Spleen (tissue), 13 donors: ENCODE results near the gene TTLL3. TPM values are rescaled to one million over a fixed set of nuclear protein-coding genes. Genes with fewer than 3 reads are reported as not detected.
A peak's percentile ranks its signal among the peaks of the same experiment; 100 is the strongest.

Source experiments
- DNase-seq: peaks from one replicate; pipeline ENCODE4 v3.0.0-alpha.2; 2020
- H3K27ac ChIP-seq, 8 donors: fragments of 200-600 bp; sonication (generic) in 7 of 8; 1 replicate in 4 of 8; 2 replicates in 4 of 8; pipeline versions ENCODE4 v1.5.0 to v1.8.0; 2016 to 2021; ENCODE audit warnings: inconsistent platforms in 4 of 8, mild to moderate bottlenecking in 4 of 8, moderate library complexity in 1 of 8
- H3K27me3 ChIP-seq, 7 donors: fragments of 200-600 bp; sonication (generic) in 6 of 7; replicated peaks in 1 of 7; 1 replicate in 4 of 7; 2 replicates in 3 of 7; pipeline versions ENCODE4 v1.5.0 to v1.8.0; 2016 to 2021; ENCODE audit warnings: inconsistent platforms in 3 of 7, mild to moderate bottlenecking in 1 of 7
- H3K36me3 ChIP-seq, 6 donors: fragments of 200-600 bp; sonication (generic) in 5 of 6; 1 replicate in 4 of 6; 2 replicates in 2 of 6; pipeline versions ENCODE4 v1.5.0 to v1.8.0; 2016 to 2021; ENCODE audit warnings: inconsistent platforms in 2 of 6
- H3K4me1 ChIP-seq, 6 donors: fragments of 200-600 bp; sonication (generic) in 5 of 6; 1 replicate in 3 of 6; 2 replicates in 3 of 6; pipeline versions ENCODE4 v1.5.0 to v1.8.0; 2016 to 2021; ENCODE audit warnings: inconsistent platforms in 3 of 6
- H3K4me3 ChIP-seq, 8 donors: fragments of 200-600 bp; sonication (generic) in 7 of 8; 1 replicate in 4 of 8; 2 replicates in 4 of 8; pipeline versions ENCODE4 v1.5.0 to v1.8.0; 2016 to 2021; ENCODE audit warnings: inconsistent platforms in 4 of 8, mild to moderate bottlenecking in 4 of 8, moderate library complexity in 2 of 8
- H3K9me3 ChIP-seq, 8 donors: fragments of 200-600 bp; sonication (generic) in 7 of 8; 1 replicate in 4 of 8; 2 replicates in 4 of 8; pipeline versions ENCODE4 v1.5.0 to v1.8.0; 2016 to 2021; ENCODE audit warnings: inconsistent platforms in 4 of 8
- CTCF ChIP-seq, 11 experiments: fragments of 200-600 bp in 7 of 11; fragments of 450-650 bp in 4 of 11; sonication (generic) in 4 of 11; IDR thresholded peaks in 8 of 11; conservative IDR thresholded peaks in 3 of 11; 1 replicate in 7 of 11; 2 replicates in 4 of 11; pipeline versions ENCODE4 v1.4.0 to v1.8.0; 2016 to 2021; ENCODE audit warnings: antibody characterized with exemption in 11 of 11, inconsistent platforms in 4 of 11, mild to moderate bottlenecking in 1 of 11
- POLR2A ChIP-seq, 3 donors: fragments of 450-650 bp; IDR thresholded peaks; one replicate each; pipeline ENCODE4 v1.5.1; 2017; ENCODE audit warnings: antibody characterized with exemption in 3 of 3, mild to moderate bottlenecking in 1 of 3
- POLR2AphosphoS5 ChIP-seq, 3 donors: sonication (generic); formaldehyde crosslinking; IDR thresholded peaks; one replicate each; pipeline ENCODE4 v1.5.1; 2017; ENCODE audit warnings: antibody characterized with exemption in 3 of 3
- WGBS, 5 donors: extraction: QIAGEN DNeasy Blood & Tissue Kit in 3 of 5; methylation state at CpG; one replicate each; pipeline versions ENCODE4 v1.1.5 to v1.1.7; 2013 to 2018; 5-methylcytosine and 5-hydroxymethylcytosine counted together
- intact Hi-C: fragments of 100-400 bp; cut with DNase I; formaldehyde crosslinking; loops from one replicate; pipeline ENCODE4 v1.15.0; 2023; ENCODE audit warnings: low total_unique reads
- long read RNA-seq, 2 donors: transcript quantifications; one replicate each; lab custom pipeline, GENCODE V29; 2026
- polyA plus RNA-seq, 3 donors: library from polyadenylated mRNA; stranded (reverse); fragments of 200-250 nt; gene quantifications; one replicate each; pipeline ENCODE4 v1.2.1, GENCODE V29; 2013
- total RNA-seq, 7 donors: library from RNA; depleted of rRNA in 3 of 7; stranded (reverse); fragments of >200 nt in 3 of 7; fragmentation: NEBNext Ultra II Directional in 4 of 7; extraction: Animal tissue kit (Norgen Biotek cat#: 25700) in 4 of 7; gene quantifications; one replicate each; pipeline versions ENCODE4 v1.1.0 to v1.2.1, GENCODE V29; 2016 to 2021
- donor health status: healthy with polysubstance abuse.
- donor health status: DM: no; HTN: no; CAD: no; lungs with moderate emphysema.
- donor health status: DM: no; HTN: no; CAD: no.
- donor health status: Bipolar disorder and iron deficiency.
- donor health status: healthy.
- donor health status: DM: no; HTN: no; CAD: no.
- donor health status: DM: yes; HTN: yes; CAD: no.

TTLL3 gene
- 100 to 1,000 TPM in 2 of 7 donors, 10 to 100 TPM in 5; 59.5 to 143 (median 78.9) TPM for total RNA-seq
- 10 to 100 TPM; 24.8 to 58.1 (median 47.3) TPM for polyA plus RNA-seq
- long read RNA-seq, donor 1, full-length matches to known transcripts: 4 of 19 reads
- long read RNA-seq, donor 1, partial matches to known transcripts: 0 of 19 reads
- long read RNA-seq, donor 1, other reads (novel, unspliced or antisense): 15 of 19 reads
- long read RNA-seq, donor 2, full-length matches to known transcripts: 2 of 22 reads
- long read RNA-seq, donor 2, partial matches to known transcripts: 10 of 22 reads
- long read RNA-seq, donor 2, other reads (novel, unspliced or antisense): 10 of 22 reads

GRCh38 chr3:9809615-9810432 is at the start of gene TTLL3:
TTLL3 (plus strand) TSS chr3:9810262; CDS start chr3:9810662, 400 bp downstream.
- peak; percentile 94 for DNase-seq
- peaks cover 0 to 76% (median 27%) of the 10 kb centered on the region in 6 donors for H3K36me3 ChIP-seq
- H3K4me3 ChIP-seq: peak within 1 kb of the TSS; percentile 53 to 86 (median 70)
- TF ChIP-seq CTCF (IDR thresholded peaks at IDR 0.05 in 8 of 11, conservative IDR thresholded peaks at IDR 0.05 in 3 of 11): no peak
- peak in 2 of 3 donors; percentile 3 to 47 for TF ChIP-seq POLR2A (IDR thresholded peaks at IDR 0.05)
- peak; percentile 76 to 90 (median 85) for TF ChIP-seq POLR2AphosphoS5 (IDR thresholded peaks at IDR 0.05)
- WGBS, 5 donors: 0 to 3% (median 1%) methylated on average over 31 to 76 of the region's 76 CpGs
- H3K4me1 ChIP-seq: peaks cover 4 to 58% (median 31%) of the 10 kb centered on the region in 6 donors
- no peaks in the 10 kb centered on the region for H3K9me3 ChIP-seq
- H3K27ac ChIP-seq: peak within 1 kb of the TSS; percentile 91 to 97 (median 94)
- intact Hi-C loops: no loop called here
- H3K27me3 ChIP-seq: no peaks in the 10 kb centered on the region

- Histone ChIP-seq H3K27ac (no peak overlapping the region), H3K36me3 (peaks cover 5 to 98% (median 46%) of the 10 kb centered on the region in 6 donors), H3K4me3 (no peak overlapping the region), H3K4me1 (peaks cover 0 to 7% (median under 1%) of the 10 kb centered on the region in 6 donors), H3K9me3 (no peaks in the 10 kb centered on the region), H3K27me3 (no peaks in the 10 kb centered on the region)
- DNase-seq: no peak
- TF ChIP-seq POLR2A (IDR thresholded peaks at IDR 0.05): no peak
- TF ChIP-seq POLR2AphosphoS5 (IDR thresholded peaks at IDR 0.05): no peak
- TF ChIP-seq CTCF (IDR thresholded peaks at IDR 0.05 in 8 of 11, conservative IDR thresholded peaks at IDR 0.05 in 3 of 11): no peak
- intact Hi-C loops: no loop called here
- WGBS, 5 donors: 93 to 95% (median 94%) methylated on average over 10 of the region's 10 CpGs
Measured at GRCh38 chr3:9760779-9761505, 49.1 kb upstream of the TTLL3 start.

- peaks cover 5 to 90% (median 36%) of the 10 kb centered on the region in 6 donors for H3K36me3 ChIP-seq
- WGBS, 5 donors: 89 to 98% (median 96%) methylated on average over 5 of the region's 5 CpGs
- H3K27ac ChIP-seq: no peak overlapping the region
- H3K4me3 ChIP-seq: no peak overlapping the region
- no peaks in the 10 kb centered on the region for H3K27me3 ChIP-seq
- H3K9me3 ChIP-seq: no peaks in the 10 kb centered on the region
- TF ChIP-seq CTCF (IDR thresholded peaks at IDR 0.05 in 8 of 11, conservative IDR thresholded peaks at IDR 0.05 in 3 of 11) (no peak), POLR2AphosphoS5 (IDR thresholded peaks at IDR 0.05) (no peak), POLR2A (IDR thresholded peaks at IDR 0.05) (no peak)
- intact Hi-C loops: no loop called here
- no peak for DNase-seq
- peaks cover 0 to 14% (median 4%) of the 10 kb centered on the region in 6 donors for H3K4me1 ChIP-seq
Measured at GRCh38 chr3:9761919-9762318, 48.1 kb upstream of the TTLL3 start.
